Trophoblast cell (in vitro differentiated cells and primary cell): Measurements from ENCODE around the gene CCDC88B.

Source experiments
- DNase-seq, 2 donors: peaks; one replicate each; pipeline ENCODE4 v3.0.0-alpha.2; 2016
- H2AFZ ChIP-seq: 2 replicates; pipeline ENCODE4 v1.6.1; 2013; ENCODE audit warnings: low read length, moderate library complexity, mild to moderate bottlenecking; ENCODE audit not compliant: insufficient read depth, poor library complexity
- H2AK5ac ChIP-seq: 2 replicates; pipeline ENCODE4 v1.6.1; 2013; ENCODE audit warnings: mild to moderate bottlenecking, low read length
- H2BK120ac ChIP-seq: 2 replicates; pipeline ENCODE4 v1.6.1; 2013; ENCODE audit warnings: low read length, mild to moderate bottlenecking, moderate library complexity; ENCODE audit not compliant: insufficient read depth, poor library complexity
- H2BK12ac ChIP-seq: 2 replicates; pipeline ENCODE4 v1.6.1; 2013; ENCODE audit warnings: mild to moderate bottlenecking, low read length, moderate library complexity
- H2BK5ac ChIP-seq: 2 replicates; pipeline ENCODE4 v1.6.1; 2013; ENCODE audit warnings: low read length, low read depth, moderate library complexity, mild to moderate bottlenecking; ENCODE audit not compliant: poor library complexity
- H3K14ac ChIP-seq: 2 replicates; pipeline ENCODE4 v1.6.1; 2013; ENCODE audit warnings: mild to moderate bottlenecking, low read length
- H3K18ac ChIP-seq: 2 replicates; pipeline ENCODE4 v1.6.1; 2013; ENCODE audit warnings: mild to moderate bottlenecking, low read length
- H3K23ac ChIP-seq: 2 replicates; pipeline ENCODE4 v1.6.1; 2013; ENCODE audit warnings: low read length
- H3K27ac ChIP-seq: 2 replicates; pipeline ENCODE4 v1.5.1; 2013; ENCODE audit warnings: low read depth, mild to moderate bottlenecking, inconsistent platforms, low read length, moderate library complexity
- H3K27me3 ChIP-seq: 2 replicates; pipeline ENCODE4 v1.6.1; 2013; ENCODE audit warnings: inconsistent platforms, mild to moderate bottlenecking, low read length, moderate library complexity; ENCODE audit not compliant: insufficient read depth
- H3K36me3 ChIP-seq, 2 experiments: 1 replicate in 1 of 2; 2 replicates in 1 of 2; pipeline ENCODE4 v1.6.1; 2013; ENCODE audit warnings: low read length in 2 of 2, mild to moderate bottlenecking in 2 of 2, moderate library complexity in 1 of 2; ENCODE audit not compliant: insufficient read depth in 2 of 2, control insufficient read depth in 1 of 2
- H3K4ac ChIP-seq: 2 replicates; pipeline ENCODE4 v1.6.1; 2013; ENCODE audit warnings: low read depth, mild to moderate bottlenecking, low read length, moderate library complexity
- H3K4me1 ChIP-seq, 2 experiments: 1 replicate in 1 of 2; 2 replicates in 1 of 2; pipeline ENCODE4 v1.6.1; 2013; ENCODE audit warnings: low read length in 2 of 2, mild to moderate bottlenecking in 2 of 2, moderate library complexity in 1 of 2; ENCODE audit not compliant: insufficient read depth in 2 of 2, control insufficient read depth in 1 of 2
- H3K4me2 ChIP-seq: 2 replicates; pipeline ENCODE4 v1.6.1; 2013; ENCODE audit warnings: inconsistent platforms, mild to moderate bottlenecking, low read length, moderate library complexity
- H3K4me3 ChIP-seq: 2 replicates; pipeline ENCODE4 v1.5.1; 2013; ENCODE audit warnings: mild to moderate bottlenecking, low read depth, low read length, inconsistent platforms
- H3K79me1 ChIP-seq: one replicate; pipeline ENCODE4 v1.6.1; 2013; ENCODE audit warnings: low read length
- H3K79me2 ChIP-seq: 2 replicates; pipeline ENCODE4 v1.6.1; 2013; ENCODE audit warnings: low read length, mild to moderate bottlenecking; ENCODE audit not compliant: control insufficient read depth, insufficient read depth, poor library complexity
- H3K9ac ChIP-seq: 2 replicates; pipeline ENCODE4 v1.6.1; 2013; ENCODE audit warnings: mild to moderate bottlenecking, low read length
- H3K9me3 ChIP-seq: 2 replicates; pipeline ENCODE4 v1.6.1; 2013; ENCODE audit warnings: low read depth, mild to moderate bottlenecking, control low read depth, inconsistent platforms, low read length; ENCODE audit not compliant: insufficient read depth
- H4K12ac ChIP-seq: 2 replicates; pipeline ENCODE4 v1.6.1; 2013; ENCODE audit warnings: low read depth, mild to moderate bottlenecking, low read length, moderate library complexity
- H4K8ac ChIP-seq: 2 replicates; pipeline ENCODE4 v1.6.1; 2013; ENCODE audit warnings: low read depth, mild to moderate bottlenecking, low read length, moderate library complexity
- H4K91ac ChIP-seq: one replicate; pipeline ENCODE4 v1.6.1; 2013; ENCODE audit warnings: low read depth, mild to moderate bottlenecking, low read length, moderate library complexity
- WGBS: extraction: QIAGEN DNeasy Blood & Tissue Kit; methylation state at CpG from one replicate; pipeline ENCODE4 v1.1.7; 2013; ENCODE audit warnings: missing lambda C conversion rate; ENCODE audit not compliant: insufficient read length, insufficient coverage; ENCODE audit errors: extremely low coverage; 5-methylcytosine and 5-hydroxymethylcytosine counted together

CCDC88B gene

DNA sequence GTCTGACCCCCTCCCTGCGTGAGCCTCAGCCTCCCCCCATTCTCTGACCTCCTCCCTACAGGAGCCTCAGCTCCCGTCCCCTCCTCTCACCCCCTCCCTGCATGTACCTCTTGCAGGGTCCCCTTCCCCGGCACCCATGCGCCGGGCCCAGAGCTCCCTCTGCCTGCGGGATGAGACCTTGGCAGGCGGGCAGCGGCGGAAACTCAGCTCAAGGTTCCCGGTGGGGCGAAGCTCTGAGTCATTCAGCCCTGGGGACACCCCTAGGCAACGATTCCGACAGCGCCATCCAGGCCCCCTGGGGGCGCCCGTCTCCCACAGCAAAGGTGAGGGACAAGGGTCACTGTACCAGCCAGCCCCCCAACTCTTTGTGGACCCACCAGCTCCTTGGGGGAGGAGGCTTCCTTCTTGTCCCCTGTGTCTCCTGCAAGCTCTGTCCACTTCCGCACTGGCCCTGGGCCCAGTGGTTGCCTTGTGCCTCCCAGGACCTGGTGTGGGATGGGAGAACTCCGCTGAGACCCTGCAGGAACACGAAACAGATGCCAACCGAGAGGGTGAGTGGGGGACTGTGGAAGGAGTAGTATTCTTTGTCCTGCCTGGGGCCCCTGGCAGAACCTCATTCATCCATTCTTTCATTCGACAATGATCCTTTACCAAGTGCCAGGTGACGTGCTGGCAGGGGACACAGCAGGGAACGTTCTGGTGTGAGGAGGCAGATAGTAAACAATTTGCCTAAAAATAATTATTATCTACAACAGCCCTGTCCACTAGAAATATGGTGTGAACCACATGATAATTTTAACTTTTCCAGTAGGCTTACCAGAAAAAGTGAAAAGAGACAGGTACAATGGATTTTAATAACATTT lies 15.3 kb downstream of the CCDC88B start:
- peaks cover 29% of the 10 kb centered on the region for H3K79me1 ChIP-seq
- H3K4ac ChIP-seq, result peak overlapping the region; percentile 65
- H4K12ac ChIP-seq, result peak overlapping the region; percentile 54
- H3K23ac ChIP-seq, result no peak overlapping the region
- peak overlapping the region; percentile 81 for H3K18ac ChIP-seq
- peak; percentile 74 to 85 for DNase-seq
- no CpG with 5 or more reads among the region's 23 CpGs for WGBS
- H3K27ac ChIP-seq, result peak overlapping the region; percentile 14
- peak overlapping the region; percentile 17 for H3K4me2 ChIP-seq
- peak overlapping the region; percentile 67 for H3K14ac ChIP-seq
- H2BK5ac ChIP-seq, result peak overlapping the region; percentile 55
- peaks cover 33 to 39% of the 10 kb centered on the region in 2 experiments for H3K4me1 ChIP-seq
- peaks cover 0 to 4% of the 10 kb centered on the region in 2 experiments for H3K36me3 ChIP-seq
- H2BK120ac ChIP-seq, result peak overlapping the region; percentile 79
- peak overlapping the region; percentile 61 for H2AK5ac ChIP-seq
- H3K9me3 ChIP-seq, result peaks cover 3% of the 10 kb centered on the region
- H3K4me3 ChIP-seq, result no peak overlapping the region
- peak overlapping the region; percentile 84 for H2BK12ac ChIP-seq
- H3K9ac ChIP-seq, result no peak overlapping the region
- peak overlapping the region; percentile 57 for H2AFZ ChIP-seq
- no peaks in the 10 kb centered on the region for H3K27me3 ChIP-seq
- peak overlapping the region; percentile 77 for H4K8ac ChIP-seq
- peak overlapping the region; percentile 83 for H4K91ac ChIP-seq
- H3K79me2 ChIP-seq, result peaks cover 11% of the 10 kb centered on the region

DNA sequence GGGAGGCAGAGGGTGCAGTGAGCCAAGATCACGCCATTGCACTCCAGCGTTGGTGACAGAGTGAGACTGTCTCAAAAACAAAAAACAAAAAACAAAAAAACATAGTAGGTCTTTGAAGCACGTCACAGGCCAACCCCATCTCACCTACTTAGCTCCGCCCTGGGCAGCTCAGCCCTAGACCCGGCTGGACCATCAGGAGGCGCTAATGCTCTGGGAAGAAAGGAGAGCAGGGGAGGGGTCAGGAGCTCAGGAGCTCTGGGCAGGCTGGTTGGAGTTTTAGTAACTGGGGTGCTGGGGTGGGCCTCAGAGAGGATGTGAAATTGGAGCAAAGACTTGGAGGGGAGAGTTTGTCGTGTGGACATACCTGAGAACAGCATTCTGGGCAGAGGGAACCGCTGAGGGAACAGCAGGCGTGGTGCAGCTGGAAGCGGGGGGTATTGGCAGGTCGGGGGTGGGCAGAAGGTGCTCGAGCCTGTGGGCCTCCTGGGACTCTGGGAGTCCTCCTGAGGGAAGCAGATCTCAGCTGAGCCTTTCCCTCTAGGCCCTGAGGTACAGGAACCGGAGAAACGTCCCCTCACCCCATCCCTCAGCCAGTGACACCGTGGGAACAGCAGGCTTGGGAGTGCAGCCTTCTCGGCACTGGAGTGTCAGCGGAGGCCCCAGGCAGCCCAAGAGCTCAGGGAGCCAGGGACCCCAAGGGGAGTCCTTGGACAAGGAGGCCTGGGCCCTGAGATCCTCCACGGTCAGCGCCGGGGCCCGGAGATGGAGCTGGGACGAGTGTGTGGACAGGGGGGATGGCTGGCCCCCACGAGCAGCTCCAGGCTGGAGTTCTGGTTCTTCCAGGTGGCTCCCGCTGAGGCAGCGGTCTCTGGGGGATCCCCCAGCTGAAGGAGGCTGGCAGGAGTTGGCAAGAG lies 16.8 kb downstream of the CCDC88B start:
- H3K79me1 ChIP-seq, result peaks cover 29% of the 10 kb centered on the region
- H3K9me3 ChIP-seq, result peaks cover 3% of the 10 kb centered on the region
- H3K79me2 ChIP-seq, result peaks cover 11% of the 10 kb centered on the region
- H2AK5ac ChIP-seq, result peak overlapping the region; percentile 96
- no peak overlapping the region for H3K4me3 ChIP-seq
- H3K4me1 ChIP-seq, result peaks cover 37 to 41% of the 10 kb centered on the region in 2 experiments
- H3K18ac ChIP-seq, result peak overlapping the region; percentile 47
- DNase-seq, result peak; percentile 67 to 73
- H3K9ac ChIP-seq, result no peak overlapping the region
- H4K8ac ChIP-seq, result peak overlapping the region; percentile 33
- H3K23ac ChIP-seq, result no peak overlapping the region
- no peak overlapping the region for H3K4ac ChIP-seq
- peak overlapping the region; percentile 88 for H4K91ac ChIP-seq
- H3K4me2 ChIP-seq, result no peak overlapping the region
- H2AFZ ChIP-seq, result no peak overlapping the region
- peaks cover 10 to 14% of the 10 kb centered on the region in 2 experiments for H3K36me3 ChIP-seq
- no CpG with 5 or more reads among the region's 25 CpGs for WGBS
- peak overlapping the region; percentile 6 for H3K27ac ChIP-seq
- H4K12ac ChIP-seq, result peak overlapping the region; percentile 9
- H3K14ac ChIP-seq, result peak overlapping the region; percentile 57
- peak overlapping the region; percentile 2 for H2BK5ac ChIP-seq
- peak overlapping the region; percentile 31 for H2BK12ac ChIP-seq
- H2BK120ac ChIP-seq, result peak overlapping the region; percentile 76
- H3K27me3 ChIP-seq, result no peaks in the 10 kb centered on the region

DNA sequence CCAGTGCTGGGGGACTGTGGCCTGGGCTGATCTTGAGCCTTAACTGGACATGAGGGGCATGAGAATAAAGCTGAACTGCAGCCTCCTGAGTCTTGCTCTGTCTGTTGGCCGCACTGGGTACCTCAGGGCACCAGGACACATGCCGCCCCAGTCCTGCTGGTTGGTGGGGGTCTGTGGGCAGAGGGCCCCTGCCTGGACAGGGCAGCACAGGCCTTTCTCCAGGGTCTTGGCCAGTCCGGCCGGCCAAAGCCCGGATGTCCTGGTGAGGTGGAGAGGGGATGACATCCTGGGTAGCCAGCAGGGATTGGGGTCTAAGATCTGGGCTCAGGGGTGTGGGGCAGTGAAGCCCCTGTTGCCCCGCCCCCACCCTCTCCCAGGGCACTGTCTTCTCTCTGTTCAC lies 17.4 kb downstream of the CCDC88B start:
- Histone ChIP-seq H3K4me2 (no peak overlapping the region), H2AFZ (no peak overlapping the region), H3K79me2 (peaks cover 11% of the 10 kb centered on the region), H4K91ac (peak overlapping the region; percentile 88), H3K27me3 (no peaks in the 10 kb centered on the region), H3K4ac (peak overlapping the region; percentile 8), H3K79me1 (peaks cover 29% of the 10 kb centered on the region), H3K27ac (no peak overlapping the region), H3K23ac (no peak overlapping the region), H3K18ac (peak overlapping the region; percentile 47), H3K9ac (no peak overlapping the region), H2AK5ac (peak overlapping the region; percentile 96), H4K8ac (peak overlapping the region; percentile 33), H2BK5ac (peak overlapping the region; percentile 14), H3K4me1 (peaks cover 37 to 41% of the 10 kb centered on the region in 2 experiments), H2BK120ac (peak overlapping the region; percentile 76), H3K9me3 (peaks cover 3% of the 10 kb centered on the region), H3K4me3 (no peak overlapping the region), H4K12ac (peak overlapping the region; percentile 9), H2BK12ac (peak overlapping the region; percentile 31), H3K14ac (peak overlapping the region; percentile 57), H3K36me3 (peaks cover 17 to 21% of the 10 kb centered on the region in 2 experiments)
- WGBS, result no CpG with 5 or more reads among the region's 6 CpGs
- no peak for DNase-seq

DNA sequence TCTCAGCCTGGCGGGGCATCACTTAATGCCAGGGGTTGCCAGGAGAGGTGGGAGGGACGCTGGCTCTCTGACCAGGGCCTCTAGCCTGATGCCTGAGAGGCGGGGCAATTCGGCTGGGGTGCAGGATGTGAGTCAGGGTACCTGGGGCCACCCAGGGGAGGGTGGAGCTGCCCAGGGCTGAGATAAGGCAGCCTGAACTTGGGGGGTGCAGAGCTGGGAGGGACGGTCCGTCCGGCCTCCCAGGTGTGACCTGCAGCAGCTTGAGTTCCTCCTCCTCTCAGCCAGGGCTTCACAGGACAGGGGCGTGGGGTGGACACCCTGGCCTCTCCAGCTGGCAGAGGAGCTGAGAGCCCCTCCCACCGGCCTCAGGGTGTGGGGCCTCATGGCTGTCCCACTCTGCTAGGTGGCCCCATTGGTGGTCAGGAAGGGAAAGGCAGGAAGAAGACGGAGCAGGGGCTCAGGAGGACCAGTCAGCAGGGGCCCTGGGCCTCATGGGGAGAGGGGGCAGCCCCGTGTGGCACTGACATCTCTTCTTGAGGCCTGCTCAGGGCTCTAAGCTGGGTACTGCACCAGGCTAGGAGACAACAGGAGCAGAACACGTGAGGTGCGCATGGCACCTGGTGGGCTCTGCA lies 18.0 kb downstream of the CCDC88B start:
- peak overlapping the region; percentile 76 for H3K18ac ChIP-seq
- peak overlapping the region; percentile 22 for H3K4ac ChIP-seq
- no peak overlapping the region for H3K4me3 ChIP-seq
- peak overlapping the region; percentile 76 for H2BK120ac ChIP-seq
- peak overlapping the region; percentile 96 for H2AK5ac ChIP-seq
- peak overlapping the region; percentile 74 for H2BK5ac ChIP-seq
- peak overlapping the region; percentile 31 for H2BK12ac ChIP-seq
- H3K4me1 ChIP-seq, result peaks cover 37 to 41% of the 10 kb centered on the region in 2 experiments
- peak overlapping the region; percentile 25 for H3K14ac ChIP-seq
- H4K8ac ChIP-seq, result peak overlapping the region; percentile 78
- H4K12ac ChIP-seq, result peak overlapping the region; percentile 2
- WGBS, result no CpG with 5 or more reads among the region's 13 CpGs
- H2AFZ ChIP-seq, result peak overlapping the region; percentile 13
- peak overlapping the region; percentile 88 for H4K91ac ChIP-seq
- peak overlapping the region; percentile 82 for H3K27ac ChIP-seq
- H3K9me3 ChIP-seq, result peaks cover 3% of the 10 kb centered on the region
- no peak for DNase-seq
- H3K79me2 ChIP-seq, result peaks cover 11% of the 10 kb centered on the region
- no peak overlapping the region for H3K9ac ChIP-seq
- peak overlapping the region; percentile 90 for H3K4me2 ChIP-seq
- no peak overlapping the region for H3K23ac ChIP-seq
- peaks cover 29% of the 10 kb centered on the region for H3K79me1 ChIP-seq
- no peaks in the 10 kb centered on the region for H3K27me3 ChIP-seq
- H3K36me3 ChIP-seq, result peaks cover 21 to 26% of the 10 kb centered on the region in 2 experiments
